Measurements from ENCODE around the gene ABCD3.

The ABCD3 gene

DNA sequence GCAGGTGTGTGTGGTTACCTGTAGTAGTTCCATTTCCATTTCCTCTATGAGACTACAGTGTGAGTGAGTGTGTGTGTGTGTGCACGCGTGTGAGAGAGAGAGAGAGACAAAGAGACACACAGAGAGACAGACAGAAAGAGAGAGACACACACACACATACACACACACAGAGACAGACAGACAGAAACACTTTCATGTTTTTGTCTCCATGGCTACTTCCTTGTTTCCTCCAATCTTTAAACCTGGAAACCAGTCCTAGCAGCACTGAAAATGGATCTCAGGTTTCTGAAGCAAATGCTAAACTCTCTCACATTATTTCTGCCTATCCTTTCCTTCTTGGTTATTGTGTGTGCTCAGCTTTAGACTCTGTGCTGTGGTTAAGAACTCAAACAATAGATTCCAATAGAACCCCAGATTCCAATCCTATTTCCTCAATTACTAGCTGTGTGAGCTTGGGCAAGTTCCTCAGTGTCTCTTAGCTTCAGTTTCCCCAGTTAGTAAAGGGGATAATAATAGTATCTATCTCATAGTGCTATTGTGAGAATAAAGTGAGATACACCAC, 22.4 kb upstream of the ABCD3 start:
- no peak overlapping the region for H3K27ac ChIP-seq
- TF ChIP-seq, protein P1, sequence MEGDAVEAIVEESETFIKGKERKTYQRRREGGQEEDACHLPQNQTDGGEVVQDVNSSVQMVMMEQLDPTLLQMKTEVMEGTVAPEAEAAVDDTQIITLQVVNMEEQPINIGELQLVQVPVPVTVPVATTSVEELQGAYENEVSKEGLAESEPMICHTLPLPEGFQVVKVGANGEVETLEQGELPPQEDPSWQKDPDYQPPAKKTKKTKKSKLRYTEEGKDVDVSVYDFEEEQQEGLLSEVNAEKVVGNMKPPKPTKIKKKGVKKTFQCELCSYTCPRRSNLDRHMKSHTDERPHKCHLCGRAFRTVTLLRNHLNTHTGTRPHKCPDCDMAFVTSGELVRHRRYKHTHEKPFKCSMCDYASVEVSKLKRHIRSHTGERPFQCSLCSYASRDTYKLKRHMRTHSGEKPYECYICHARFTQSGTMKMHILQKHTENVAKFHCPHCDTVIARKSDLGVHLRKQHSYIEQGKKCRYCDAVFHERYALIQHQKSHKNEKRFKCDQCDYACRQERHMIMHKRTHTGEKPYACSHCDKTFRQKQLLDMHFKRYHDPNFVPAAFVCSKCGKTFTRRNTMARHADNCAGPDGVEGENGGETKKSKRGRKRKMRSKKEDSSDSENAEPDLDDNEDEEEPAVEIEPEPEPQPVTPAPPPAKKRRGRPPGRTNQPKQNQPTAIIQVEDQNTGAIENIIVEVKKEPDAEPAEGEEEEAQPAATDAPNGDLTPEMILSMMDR (IDR thresholded peaks at IDR 0.05): no peak
- intact Hi-C loops (cut with DNase I; ENCODE audit: low total_unique reads): no loop called here
- no peaks in the 10 kb centered on the region for H3K4me1 ChIP-seq
- H3K27me3 ChIP-seq: no peaks in the 10 kb centered on the region
- no peak overlapping the region for H3K4me3 ChIP-seq
- no peaks in the 10 kb centered on the region for H3K36me3 ChIP-seq
- no peak for DNase-seq
- no peaks in the 10 kb centered on the region for H3K9me3 ChIP-seq

DNA sequence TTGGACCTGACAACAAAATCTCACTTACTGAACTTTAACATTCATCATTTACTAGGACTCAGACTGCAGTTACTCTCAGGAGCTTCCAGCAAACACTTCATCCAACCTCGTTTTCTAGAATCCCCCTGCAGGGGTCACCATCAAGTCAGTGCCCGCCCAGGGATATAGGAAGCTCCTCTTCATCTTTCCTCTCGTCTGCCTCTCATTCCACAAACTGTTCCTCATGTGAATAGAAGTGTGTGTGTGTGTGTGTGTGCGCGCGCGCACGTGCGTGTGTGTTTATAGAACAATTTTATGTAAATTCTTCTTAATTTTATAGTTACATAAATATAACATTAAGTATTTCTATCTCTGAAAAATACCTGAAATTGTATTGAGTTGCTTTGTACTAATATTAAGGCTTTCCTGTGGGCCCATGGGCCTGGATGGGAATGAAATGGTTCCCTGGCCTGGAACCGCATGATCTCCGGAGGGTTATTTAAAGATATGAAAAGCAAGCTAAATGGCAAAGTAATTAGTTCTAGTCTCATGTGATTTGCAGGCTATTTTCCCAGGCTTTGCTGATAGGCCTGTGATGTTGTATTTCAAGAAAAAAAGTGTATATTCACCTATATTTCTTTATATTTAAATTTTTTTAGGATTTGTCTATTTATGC, 21.7 kb upstream of the ABCD3 start:
- H3K36me3 ChIP-seq: no peaks in the 10 kb centered on the region
- TF ChIP-seq, protein P1 (IDR thresholded peaks at IDR 0.05): no peak
- no peak overlapping the region for H3K27ac ChIP-seq
- H3K4me3 ChIP-seq: no peak overlapping the region
- DNase-seq: no peak
- no peaks in the 10 kb centered on the region for H3K27me3 ChIP-seq
- no peaks in the 10 kb centered on the region for H3K9me3 ChIP-seq
- intact Hi-C loops (cut with DNase I; ENCODE audit: low total_unique reads): no loop called here
- peaks cover 0 to 6% (median under 1%) of the 10 kb centered on the region in 4 donors for H3K4me1 ChIP-seq

DNA sequence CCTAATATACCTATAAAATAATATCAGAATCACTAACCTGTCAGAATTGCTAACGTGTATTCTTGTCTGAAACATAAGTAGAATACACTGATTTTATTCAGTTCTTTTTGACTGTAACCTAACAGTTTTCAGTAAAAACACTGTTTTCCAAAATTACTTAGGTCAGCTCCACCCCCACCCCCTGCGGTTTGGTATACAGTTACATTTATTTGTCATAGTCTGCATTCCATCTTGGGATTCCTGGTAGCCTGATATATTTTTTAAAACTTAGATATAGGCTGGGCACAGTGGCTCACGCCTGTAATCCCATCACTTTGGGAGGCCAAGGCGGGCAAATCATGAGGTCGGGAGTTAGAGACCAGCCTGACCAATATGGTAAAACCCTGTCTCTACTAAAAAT, 19.8 kb upstream of the ABCD3 start:
- no peak overlapping the region for H3K4me3 ChIP-seq
- intact Hi-C loops (cut with DNase I; ENCODE audit: low total_unique reads): no loop called here
- no peak for DNase-seq
- no peaks in the 10 kb centered on the region for H3K9me3 ChIP-seq
- no peak overlapping the region for H3K27ac ChIP-seq
- H3K4me1 ChIP-seq: peaks cover 0 to 7% (median 2%) of the 10 kb centered on the region in 4 donors
- no peaks in the 10 kb centered on the region for H3K36me3 ChIP-seq
- H3K27me3 ChIP-seq: no peaks in the 10 kb centered on the region
- TF ChIP-seq, protein P1 (IDR thresholded peaks at IDR 0.05): no peak

GRCh38 chr1:94399453-94399852, 18.7 kb upstream of the ABCD3 start:
- H3K9me3 ChIP-seq: no peaks in the 10 kb centered on the region
- intact Hi-C loops (cut with DNase I; ENCODE audit: low total_unique reads): no loop called here
- no peak overlapping the region for H3K27ac ChIP-seq
- no peak for DNase-seq
- H3K4me3 ChIP-seq: no peak overlapping the region
- H3K4me1 ChIP-seq: peaks cover 0 to 7% (median 2%) of the 10 kb centered on the region in 4 donors
- H3K36me3 ChIP-seq: no peaks in the 10 kb centered on the region
- TF ChIP-seq, protein P1 (IDR thresholded peaks at IDR 0.05): no peak
- H3K27me3 ChIP-seq: no peaks in the 10 kb centered on the region

- H3K4me3 ChIP-seq: no peak overlapping the region
- H3K9me3 ChIP-seq: no peaks in the 10 kb centered on the region
- no peak for DNase-seq
- intact Hi-C loops (cut with DNase I; ENCODE audit: low total_unique reads): loop anchor here (2.0 kb wide), 1 partner anchor 64 kb away; no protein-coding TSS in a partner anchor
- H3K36me3 ChIP-seq: no peaks in the 10 kb centered on the region
- TF ChIP-seq, protein P1 (IDR thresholded peaks at IDR 0.05): no peak
- H3K27ac ChIP-seq: no peak overlapping the region
- H3K4me1 ChIP-seq: peaks cover 0 to 7% (median 2%) of the 10 kb centered on the region in 4 donors
- H3K27me3 ChIP-seq: no peaks in the 10 kb centered on the region
Observed at GRCh38 chr1:94401206-94401605, 17.0 kb upstream of the ABCD3 start.

Measured in tibial artery (tissue), 4 donors.